Small intestine (tissue), 16 donors: ENCODE results near the gene BRK1. TPM values are rescaled to one million over a fixed set of nuclear protein-coding genes. Genes with fewer than 3 reads are reported as not detected.
"Not testable (repeated sequence)": the region's sequence is repeated elsewhere in the genome, so short reads cannot be mapped to it uniquely, and the experiment has no call there.

Source experiments
- DNase-seq, 2 donors: peaks; one replicate each; pipeline versions ENCODE4 v3.0.0 to v3.0.0-alpha.2; 2013
- FAIRE-seq: peaks from 2 replicates; lab custom pipeline; 2012; peaks lifted over from hg19 to GRCh38; lab: Jason Lieb, UNC
- H3K27ac ChIP-seq, 3 donors: one replicate each; pipeline ENCODE4 v1.5.1; 2013; ENCODE audit warnings: low read length in 2 of 3, mild to moderate bottlenecking in 2 of 3, control low read depth in 1 of 3, inconsistent platforms in 1 of 3, low read depth in 1 of 3, moderate library complexity in 1 of 3
- H3K27me3 ChIP-seq, 3 donors: one replicate each; pipeline ENCODE4 v1.6.1; 2013; ENCODE audit warnings: low read length in 3 of 3, inconsistent platforms in 1 of 3; ENCODE audit not compliant: control insufficient read depth in 3 of 3, insufficient read depth in 3 of 3
- H3K36me3 ChIP-seq, 3 donors: one replicate each; pipeline ENCODE4 v1.6.1; 2013; ENCODE audit warnings: low read length in 3 of 3, inconsistent platforms in 1 of 3, low read depth in 1 of 3, mild to moderate bottlenecking in 1 of 3, moderate library complexity in 1 of 3; ENCODE audit not compliant: control insufficient read depth in 3 of 3, insufficient read depth in 2 of 3
- H3K4me1 ChIP-seq, 3 donors: one replicate each; pipeline ENCODE4 v1.6.1; 2013; ENCODE audit warnings: low read length in 2 of 3, inconsistent platforms in 1 of 3, low read depth in 1 of 3, mild to moderate bottlenecking in 1 of 3, moderate library complexity in 1 of 3; ENCODE audit not compliant: control insufficient read depth in 3 of 3, insufficient read depth in 2 of 3
- H3K4me3 ChIP-seq, 3 donors: one replicate each; pipeline ENCODE4 v1.5.1; 2013; ENCODE audit warnings: low read length in 3 of 3, control low read depth in 1 of 3, inconsistent platforms in 1 of 3, low read depth in 1 of 3, mild to moderate bottlenecking in 1 of 3, moderate library complexity in 1 of 3
- H3K9me3 ChIP-seq, 2 donors: one replicate each; pipeline ENCODE4 v1.6.1; 2013; ENCODE audit warnings: low read depth in 1 of 2, low read length in 1 of 2; ENCODE audit not compliant: control insufficient read depth in 2 of 2, insufficient read depth in 1 of 2
- WGBS, 3 donors: extraction: QIAGEN DNeasy Blood & Tissue Kit; methylation state at CpG; one replicate each; pipeline ENCODE4 v1.1.7; 2013; 5-methylcytosine and 5-hydroxymethylcytosine counted together
- long read RNA-seq, 10 donors: transcript quantifications; one replicate each; lab custom pipeline, GENCODE V29; 2026
- polyA plus RNA-seq, 4 donors: library from polyadenylated mRNA; stranded (reverse) in 3 of 4; unstranded in 1 of 4; fragments of 200-250 nt in 3 of 4; fragments of 120-200 nt in 1 of 4; gene quantifications; one replicate each; pipeline versions ENCODE4 v1.2.1 to v1.2.3, GENCODE V29; 2013
- donor health status: healthy with polysubstance abuse.
- donor health status: control.
- donor health status: control.
- donor health status: Bipolar disorder and iron deficiency.
- donor health status: healthy.

The BRK1 gene
- polyA plus RNA-seq, result 100 to 1,000 TPM; 147 to 191 (median 171) TPM
- long read RNA-seq, donor 1, result 0 reads
- long read RNA-seq, donor 2, transcript BRK1-201 (3 exons, 1,233 nt), result major isoform, 69 of 76 reads
- long read RNA-seq, donor 2, partial matches to known transcripts, result 7 of 76 reads
- long read RNA-seq, donor 2, other reads (novel, unspliced or antisense), result 0 of 76 reads
- long read RNA-seq, donor 3, transcript BRK1-201 (3 exons, 1,233 nt), result major isoform, 78 of 78 reads
- long read RNA-seq, donor 3, partial matches to known transcripts, result 0 of 78 reads
- long read RNA-seq, donor 3, other reads (novel, unspliced or antisense), result 0 of 78 reads
- long read RNA-seq, donor 4, result 0 reads
- long read RNA-seq, donor 5, transcript BRK1-201 (3 exons, 1,233 nt), result major isoform, 29 of 29 reads
- long read RNA-seq, donor 5, partial matches to known transcripts, result 0 of 29 reads
- long read RNA-seq, donor 5, other reads (novel, unspliced or antisense), result 0 of 29 reads
- long read RNA-seq, donor 6, transcript BRK1-201 (3 exons, 1,233 nt), result major isoform, 78 of 110 reads
- long read RNA-seq, donor 6, partial matches to known transcripts, result 32 of 110 reads
- long read RNA-seq, donor 6, other reads (novel, unspliced or antisense), result 0 of 110 reads
- long read RNA-seq, donor 7, result 0 reads
- long read RNA-seq, donor 8, transcript BRK1-201 (3 exons, 1,233 nt), result major isoform, 14 of 20 reads
- long read RNA-seq, donor 8, partial matches to known transcripts, result 6 of 20 reads
- long read RNA-seq, donor 8, other reads (novel, unspliced or antisense), result 0 of 20 reads
- long read RNA-seq, donor 9, transcript BRK1-201 (3 exons, 1,233 nt), result major isoform, 25 of 46 reads
- long read RNA-seq, donor 9, partial matches to known transcripts, result 21 of 46 reads
- long read RNA-seq, donor 9, other reads (novel, unspliced or antisense), result 0 of 46 reads
- long read RNA-seq, donor 10, transcript BRK1-201 (3 exons, 1,233 nt), result major isoform, 169 of 174 reads
- long read RNA-seq, donor 10, partial matches to known transcripts, result 5 of 174 reads
- long read RNA-seq, donor 10, other reads (novel, unspliced or antisense), result 0 of 174 reads

GRCh38 chr3:10115326-10116137, at the start of gene BRK1:
Gene BRK1, plus strand, starts transcription at chr3:10115675. Its CDS starts 27 bp downstream, at chr3:10115702.
- Histone ChIP-seq H3K36me3 (peaks cover 0 to 7% (median 0%) of the 10 kb centered on the region in 3 donors), H3K27ac (peak within 1 kb of the TSS; percentile 36 to 92 (median 56)), H3K4me3 (peak within 1 kb of the TSS; percentile 38 to 83 (median 79)), H3K4me1 (peaks cover 2 to 8% (median 7%) of the 10 kb centered on the region in 3 donors), H3K9me3 (no peaks in the 10 kb centered on the region), H3K27me3 (no peaks in the 10 kb centered on the region)
- DNase-seq (peak; percentile 98), FAIRE-seq (no peak)
- 1% methylated on average over 49 to 54 of the region's 54 CpGs for WGBS, 3 donors

GRCh38 chr3:10070077-10070476, 45.4 kb upstream of the BRK1 start:
- not testable (repeated sequence) for H3K4me3 ChIP-seq, FAIRE-seq, H3K27me3 ChIP-seq, H3K27ac ChIP-seq, H3K9me3 ChIP-seq, DNase-seq, H3K36me3 ChIP-seq, H3K4me1 ChIP-seq
- WGBS, 3 donors, result 98 to 100% (median 99%) methylated on average over 1 to 31 of the region's 33 CpGs

- no peak for FAIRE-seq
- DNase-seq, result no peak
- Histone ChIP-seq H3K27ac (no peak overlapping the region), H3K36me3 (peaks cover 0 to 3% (median 0%) of the 10 kb centered on the region in 3 donors), H3K4me1 (no peaks in the 10 kb centered on the region), H3K9me3 (no peaks in the 10 kb centered on the region), H3K27me3 (no peaks in the 10 kb centered on the region), H3K4me3 (no peak overlapping the region)
Measured at GRCh38 chr3:10074666-10075065, 40.8 kb upstream of the BRK1 start.

GRCh38 chr3:10081871-10082270, 33.6 kb upstream of the BRK1 start:
- 96 to 100% (median 97%) methylated on average over 4 of the region's 4 CpGs for WGBS, 3 donors
- peaks cover 0 to 4% (median 0%) of the 10 kb centered on the region in 3 donors for H3K36me3 ChIP-seq
- DNase-seq (no peak), FAIRE-seq (no peak)
- H3K4me1 ChIP-seq, result no peaks in the 10 kb centered on the region
- no peaks in the 10 kb centered on the region for H3K27me3 ChIP-seq
- no peak overlapping the region for H3K27ac ChIP-seq
- no peak overlapping the region for H3K4me3 ChIP-seq
- H3K9me3 ChIP-seq, result no peaks in the 10 kb centered on the region

- DNase-seq, result no peak
- 60 to 90% (median 67%) methylated on average over 1 of the region's 1 CpG for WGBS, 3 donors
- FAIRE-seq, result no peak
Measured at GRCh38 chr3:10085738-10086137, 29.7 kb upstream of the BRK1 start.

GRCh38 chr3:10088256-10088655, 27.2 kb upstream of the BRK1 start:
- Histone ChIP-seq H3K36me3 (peaks cover 0 to 11% (median 0%) of the 10 kb centered on the region in 3 donors), H3K9me3 (no peaks in the 10 kb centered on the region), H3K27ac (no peak overlapping the region), H3K4me3 (no peak overlapping the region), H3K27me3 (no peaks in the 10 kb centered on the region), H3K4me1 (no peaks in the 10 kb centered on the region)
- no peak for DNase-seq
- 49 to 73% (median 61%) methylated on average over 4 of the region's 4 CpGs for WGBS, 3 donors
- no peak for FAIRE-seq

More at GRCh38 chr3:10085738-10086137, 29.7 kb upstream of the BRK1 start:
- Histone ChIP-seq H3K4me1 (no peaks in the 10 kb centered on the region), H3K9me3 (no peaks in the 10 kb centered on the region), H3K27me3 (no peaks in the 10 kb centered on the region), H3K4me3 (no peak overlapping the region), H3K27ac (no peak overlapping the region), H3K36me3 (peaks cover 0 to 4% (median 0%) of the 10 kb centered on the region in 3 donors)

GRCh38 chr3:10090179-10090578, 25.3 kb upstream of the BRK1 start:
- no peaks in the 10 kb centered on the region for H3K9me3 ChIP-seq
- 14 to 74% (median 50%) methylated on average over 6 of the region's 6 CpGs for WGBS, 3 donors
- H3K27ac ChIP-seq, result peak overlapping the region; percentile 40 to 80 (median 76)
- H3K27me3 ChIP-seq, result no peaks in the 10 kb centered on the region
- DNase-seq, result peak; percentile 72 to 79
- H3K4me1 ChIP-seq, result no peaks in the 10 kb centered on the region
- H3K36me3 ChIP-seq, result peaks cover 0 to 11% (median 0%) of the 10 kb centered on the region in 3 donors
- no peak overlapping the region for H3K4me3 ChIP-seq
- no peak for FAIRE-seq
